ENCODE data around the gene ANKRD28.
A peak's percentile ranks its signal among the peaks of the same experiment; 100 is the strongest.

The ANKRD28 gene

DNA sequence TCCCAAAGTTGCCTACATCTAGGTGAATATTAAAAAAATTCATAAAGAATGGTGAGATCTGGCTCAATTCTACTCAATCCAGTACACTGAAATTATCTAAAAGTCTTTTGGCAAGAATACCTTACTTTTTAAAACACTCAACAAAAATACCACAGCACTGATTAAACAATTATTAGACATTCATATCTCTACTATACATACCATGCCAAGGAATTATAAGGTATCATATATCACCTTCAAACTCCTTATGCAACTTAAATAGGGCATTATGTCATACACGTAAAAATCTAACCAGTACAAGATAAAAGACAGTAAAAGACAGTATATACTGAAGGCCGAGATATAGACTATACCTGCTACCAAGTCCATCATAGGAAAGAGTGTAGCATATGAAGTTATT lies 6.1 kb upstream of the ANKRD28 start:
- H3K4me3 ChIP-seq (IDR thresholded peaks at IDR 0.05; ENCODE audit: insufficient read depth, low read depth, low read length), result no peak overlapping the region
- no peaks in the 10 kb centered on the region for H3K27me3 ChIP-seq (ENCODE audit: insufficient read depth, low read depth)
- H3K4me1 ChIP-seq (ENCODE audit: low read depth, poor library complexity, severe bottlenecking), result peaks cover 88% of the 10 kb centered on the region
- no peak overlapping the region for H3K9ac ChIP-seq
- no peak overlapping the region for H2AFZ ChIP-seq (ENCODE audit: low read depth)
- H3K4me2 ChIP-seq, result peak overlapping the region; percentile 51; the same call in 1 of the 2 replicates
- H3K27ac ChIP-seq, result no peak overlapping the region
- no peaks in the 10 kb centered on the region for H4K20me1 ChIP-seq (ENCODE audit: insufficient read depth)
- no peaks in the 10 kb centered on the region for H3K36me3 ChIP-seq (ENCODE audit: insufficient read depth)
- H3K79me2 ChIP-seq (ENCODE audit: insufficient read depth, low read depth), result peaks cover 2% of the 10 kb centered on the region; the same call in 1 of the 2 replicates
- TF ChIP-seq, protein P1, sequence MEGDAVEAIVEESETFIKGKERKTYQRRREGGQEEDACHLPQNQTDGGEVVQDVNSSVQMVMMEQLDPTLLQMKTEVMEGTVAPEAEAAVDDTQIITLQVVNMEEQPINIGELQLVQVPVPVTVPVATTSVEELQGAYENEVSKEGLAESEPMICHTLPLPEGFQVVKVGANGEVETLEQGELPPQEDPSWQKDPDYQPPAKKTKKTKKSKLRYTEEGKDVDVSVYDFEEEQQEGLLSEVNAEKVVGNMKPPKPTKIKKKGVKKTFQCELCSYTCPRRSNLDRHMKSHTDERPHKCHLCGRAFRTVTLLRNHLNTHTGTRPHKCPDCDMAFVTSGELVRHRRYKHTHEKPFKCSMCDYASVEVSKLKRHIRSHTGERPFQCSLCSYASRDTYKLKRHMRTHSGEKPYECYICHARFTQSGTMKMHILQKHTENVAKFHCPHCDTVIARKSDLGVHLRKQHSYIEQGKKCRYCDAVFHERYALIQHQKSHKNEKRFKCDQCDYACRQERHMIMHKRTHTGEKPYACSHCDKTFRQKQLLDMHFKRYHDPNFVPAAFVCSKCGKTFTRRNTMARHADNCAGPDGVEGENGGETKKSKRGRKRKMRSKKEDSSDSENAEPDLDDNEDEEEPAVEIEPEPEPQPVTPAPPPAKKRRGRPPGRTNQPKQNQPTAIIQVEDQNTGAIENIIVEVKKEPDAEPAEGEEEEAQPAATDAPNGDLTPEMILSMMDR (conservative IDR thresholded peaks at IDR 0.05; ENCODE audit: low read depth, low read length), result no peak

DNA sequence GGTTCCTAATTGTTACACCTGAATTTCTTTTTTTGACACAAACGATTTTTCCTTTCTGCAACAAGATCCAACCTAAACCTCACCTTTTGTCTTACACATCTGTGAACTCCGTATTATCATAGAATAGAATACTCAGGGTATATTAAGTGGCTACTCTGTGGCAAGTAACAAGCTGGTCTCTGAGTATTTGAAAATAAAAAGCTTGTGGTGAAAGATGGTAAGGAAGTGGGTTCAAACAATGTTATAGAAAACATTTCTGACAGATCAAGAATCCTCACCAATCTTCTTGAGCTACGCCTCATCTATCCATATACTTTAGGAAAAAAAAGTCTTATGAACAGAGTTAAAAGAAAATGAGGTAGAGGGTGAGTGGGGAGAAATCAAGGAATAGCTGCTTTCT lies 3.5 kb upstream of the ANKRD28 start:
- Histone ChIP-seq H3K4me1 (ENCODE audit: low read depth, poor library complexity, severe bottlenecking) (peaks cover 74% of the 10 kb centered on the region), H2AFZ (ENCODE audit: low read depth) (no peak overlapping the region), H3K4me3 (IDR thresholded peaks at IDR 0.05; ENCODE audit: insufficient read depth, low read depth, low read length) (no peak overlapping the region), H3K27me3 (ENCODE audit: insufficient read depth, low read depth) (no peaks in the 10 kb centered on the region), H4K20me1 (ENCODE audit: insufficient read depth) (no peaks in the 10 kb centered on the region), H3K4me2 (peak overlapping the region; percentile 99; the same call in 1 of the 2 replicates), H3K36me3 (ENCODE audit: insufficient read depth) (no peaks in the 10 kb centered on the region), H3K27ac (no peak overlapping the region), H3K79me2 (ENCODE audit: insufficient read depth, low read depth) (peaks cover 23% of the 10 kb centered on the region; the same call in 1 of the 2 replicates), H3K9ac (no peak overlapping the region)
- TF ChIP-seq, protein P1 (conservative IDR thresholded peaks at IDR 0.05; ENCODE audit: low read depth, low read length), result no peak

- Histone ChIP-seq H3K4me1 (ENCODE audit: low read depth, poor library complexity, severe bottlenecking) (peaks cover 69% of the 10 kb centered on the region), H3K27ac (peak overlapping the region; percentile 4; the same call in 1 of the 2 replicates), H2AFZ (ENCODE audit: low read depth) (no peak overlapping the region), H3K79me2 (ENCODE audit: insufficient read depth, low read depth) (peaks cover 28% of the 10 kb centered on the region; the same call in 1 of the 2 replicates), H3K9ac (no peak overlapping the region), H4K20me1 (ENCODE audit: insufficient read depth) (no peaks in the 10 kb centered on the region), H3K4me3 (IDR thresholded peaks at IDR 0.05; ENCODE audit: insufficient read depth, low read depth, low read length) (no peak overlapping the region), H3K27me3 (ENCODE audit: insufficient read depth, low read depth) (no peaks in the 10 kb centered on the region), H3K4me2 (peak overlapping the region; percentile 99), H3K36me3 (ENCODE audit: insufficient read depth) (no peaks in the 10 kb centered on the region)
- TF ChIP-seq, protein P1 (conservative IDR thresholded peaks at IDR 0.05; ENCODE audit: low read depth, low read length), result no peak
Measured at GRCh38 chr3:15800780-15801179, 3.0 kb upstream of the ANKRD28 start.

GRCh38 chr3:15800327-15800726 lies 2.5 kb upstream of the ANKRD28 start:
- TF ChIP-seq, protein P1 (conservative IDR thresholded peaks at IDR 0.05; ENCODE audit: low read depth, low read length), result no peak
- Histone ChIP-seq H3K4me1 (ENCODE audit: low read depth, poor library complexity, severe bottlenecking) (peaks cover 65% of the 10 kb centered on the region), H3K4me3 (IDR thresholded peaks at IDR 0.05; ENCODE audit: insufficient read depth, low read depth, low read length) (no peak overlapping the region), H3K27me3 (ENCODE audit: insufficient read depth, low read depth) (no peaks in the 10 kb centered on the region), H4K20me1 (ENCODE audit: insufficient read depth) (no peaks in the 10 kb centered on the region), H3K36me3 (ENCODE audit: insufficient read depth) (no peaks in the 10 kb centered on the region), H3K4me2 (peak overlapping the region; percentile 99), H2AFZ (ENCODE audit: low read depth) (no peak overlapping the region), H3K27ac (peak overlapping the region; percentile 4; the same call in 1 of the 2 replicates), H3K79me2 (ENCODE audit: insufficient read depth, low read depth) (peaks cover 33% of the 10 kb centered on the region), H3K9ac (no peak overlapping the region)
